ENCODE data around the gene C5orf52.
A peak's percentile ranks its signal among the peaks of the same experiment; 100 is the strongest.

Gene C5orf52

GRCh38 chr5:157710882-157711281 is 39.5 kb downstream of the C5orf52 start:
- no peaks in the 10 kb centered on the region for H4K20me1 ChIP-seq (ENCODE audit: insufficient read depth, low read length)
- H3K9ac ChIP-seq (ENCODE audit: low read length), result no peak overlapping the region
- H2AFZ ChIP-seq (ENCODE audit: low read depth, low read length), result no peak overlapping the region
- H3K27me3 ChIP-seq (ENCODE audit: low read depth, low read length), result no peaks in the 10 kb centered on the region
- H3K79me2 ChIP-seq (ENCODE audit: low read length), result no peaks in the 10 kb centered on the region
- H3K4me1 ChIP-seq (ENCODE audit: low read length), result peaks cover 28% of the 10 kb centered on the region
- no peaks in the 10 kb centered on the region for H3K36me3 ChIP-seq (replicated peaks; ENCODE audit: low read depth, low read length)
- no peak overlapping the region for H3K4me3 ChIP-seq (ENCODE audit: low read length)
- H3K4me2 ChIP-seq (ENCODE audit: low read length), result peak overlapping the region; percentile 22
- no peak for TF ChIP-seq CTCF (IDR thresholded peaks at IDR 0.05; ENCODE audit: low read depth, low read length)
- no peak for TF ChIP-seq EZH2phosphoT487 (IDR thresholded peaks at IDR 0.05; ENCODE audit: low read depth)
- no peak overlapping the region for H3K27ac ChIP-seq (ENCODE audit: low read length)
- no peaks in the 10 kb centered on the region for H3K9me3 ChIP-seq (ENCODE audit: insufficient read depth, low read length)

GRCh38 chr5:157713830-157714595 is 42.7 kb downstream of the C5orf52 start:
- H3K27ac ChIP-seq (ENCODE audit: low read length), result no peak overlapping the region
- H3K4me2 ChIP-seq (ENCODE audit: low read length), result no peak overlapping the region
- TF ChIP-seq EZH2phosphoT487 (IDR thresholded peaks at IDR 0.05; ENCODE audit: low read depth), result no peak
- TF ChIP-seq CTCF (IDR thresholded peaks at IDR 0.05; ENCODE audit: low read depth, low read length), result no peak
- H4K20me1 ChIP-seq (ENCODE audit: insufficient read depth, low read length), result no peaks in the 10 kb centered on the region
- H2AFZ ChIP-seq (ENCODE audit: low read depth, low read length), result no peak overlapping the region
- no peak overlapping the region for H3K4me3 ChIP-seq (ENCODE audit: low read length)
- no peak overlapping the region for H3K9ac ChIP-seq (ENCODE audit: low read length)
- no peaks in the 10 kb centered on the region for H3K36me3 ChIP-seq (replicated peaks; ENCODE audit: low read depth, low read length)
- H3K9me3 ChIP-seq (ENCODE audit: insufficient read depth, low read length), result no peaks in the 10 kb centered on the region
- H3K27me3 ChIP-seq (ENCODE audit: low read depth, low read length), result no peaks in the 10 kb centered on the region
- peaks cover 34% of the 10 kb centered on the region for H3K4me1 ChIP-seq (ENCODE audit: low read length)
- H3K79me2 ChIP-seq (ENCODE audit: low read length), result no peaks in the 10 kb centered on the region

- Histone ChIP-seq H3K4me2 (ENCODE audit: low read length) (no peak overlapping the region), H3K4me1 (ENCODE audit: low read length) (peaks cover 34% of the 10 kb centered on the region), H3K9me3 (ENCODE audit: insufficient read depth, low read length) (no peaks in the 10 kb centered on the region), H3K36me3 (replicated peaks; ENCODE audit: low read depth, low read length) (no peaks in the 10 kb centered on the region), H3K4me3 (ENCODE audit: low read length) (no peak overlapping the region), H3K27me3 (ENCODE audit: low read depth, low read length) (no peaks in the 10 kb centered on the region), H2AFZ (ENCODE audit: low read depth, low read length) (no peak overlapping the region), H3K9ac (ENCODE audit: low read length) (no peak overlapping the region), H3K79me2 (ENCODE audit: low read length) (no peaks in the 10 kb centered on the region), H3K27ac (ENCODE audit: low read length) (no peak overlapping the region), H4K20me1 (ENCODE audit: insufficient read depth, low read length) (no peaks in the 10 kb centered on the region)
- TF ChIP-seq CTCF (IDR thresholded peaks at IDR 0.05; ENCODE audit: low read depth, low read length), result no peak
- no peak for TF ChIP-seq EZH2phosphoT487 (IDR thresholded peaks at IDR 0.05; ENCODE audit: low read depth)
Measured at GRCh38 chr5:157714596-157714864, 43.2 kb downstream of the C5orf52 start.

- H3K9me3 ChIP-seq (ENCODE audit: insufficient read depth, low read length), result no peaks in the 10 kb centered on the region
- H4K20me1 ChIP-seq (ENCODE audit: insufficient read depth, low read length), result no peaks in the 10 kb centered on the region
- no peaks in the 10 kb centered on the region for H3K27me3 ChIP-seq (ENCODE audit: low read depth, low read length)
- H3K36me3 ChIP-seq (replicated peaks; ENCODE audit: low read depth, low read length), result no peaks in the 10 kb centered on the region
- H3K79me2 ChIP-seq (ENCODE audit: low read length), result no peaks in the 10 kb centered on the region
- no peak overlapping the region for H3K27ac ChIP-seq (ENCODE audit: low read length)
- peaks cover 22% of the 10 kb centered on the region for H3K4me1 ChIP-seq (ENCODE audit: low read length)
- H3K4me2 ChIP-seq (ENCODE audit: low read length), result peak overlapping the region; percentile 51
- H3K9ac ChIP-seq (ENCODE audit: low read length), result no peak overlapping the region
- H3K4me3 ChIP-seq (ENCODE audit: low read length), result no peak overlapping the region
- no peak overlapping the region for H2AFZ ChIP-seq (ENCODE audit: low read depth, low read length)
- TF ChIP-seq CTCF (IDR thresholded peaks at IDR 0.05; ENCODE audit: low read depth, low read length) (peak; percentile 62), EZH2phosphoT487 (IDR thresholded peaks at IDR 0.05; ENCODE audit: low read depth) (no peak)
Measured at GRCh38 chr5:157718519-157718918, 47.2 kb downstream of the C5orf52 start.
